ENCODE measurements around the gene SLC7A6.

Gene SLC7A6

GRCh38 chr16:68216240-68216639 lies 48.1 kb upstream of the SLC7A6 start:
- Histone ChIP-seq H4K20me1 (ENCODE audit: insufficient read depth, low read length) (no peaks in the 10 kb centered on the region), H3K9ac (ENCODE audit: low read depth, low read length) (no peak overlapping the region), H3K4me2 (ENCODE audit: insufficient read depth, low read length) (no peak overlapping the region), H3K36me3 (ENCODE audit: insufficient read depth, low read length) (peaks cover 20% of the 10 kb centered on the region; the same call in 1 of the 2 replicates), H3K79me2 (ENCODE audit: insufficient read depth, low read length) (peaks cover 22% of the 10 kb centered on the region; the same call in 1 of the 2 replicates), H2AFZ (ENCODE audit: low read depth, low read length) (no peak overlapping the region), H3K9me3 (ENCODE audit: insufficient read depth, low read length, severe bottlenecking) (no peaks in the 10 kb centered on the region), H3K27me3 (ENCODE audit: insufficient read depth, low read length, poor library complexity) (no peaks in the 10 kb centered on the region), H3K27ac (ENCODE audit: low read length) (no peak overlapping the region), H3K4me3 (ENCODE audit: low read depth in 1 of 2, low read length in 2 of 2) (no peak overlapping the region), H3K4me1 (ENCODE audit: insufficient read depth, low read length) (no peaks in the 10 kb centered on the region)
- DNase-seq (no peak), ATAC-seq (ENCODE audit: insufficient read depth, low read depth) (no peak)
- TF ChIP-seq EZH2 (IDR thresholded peaks at IDR 0.05; ENCODE audit: borderline replicate concordance, low read depth, low read length, severe bottlenecking) (no peak), CTCF (IDR thresholded peaks at IDR 0.05; ENCODE audit: borderline replicate concordance, extremely low read depth, low read length, poor library complexity, severe bottlenecking) (no peak)

GRCh38 chr16:68217506-68217905 lies 46.8 kb upstream of the SLC7A6 start:
- peaks cover 26% of the 10 kb centered on the region; the same call in 1 of the 2 replicates for H3K36me3 ChIP-seq (ENCODE audit: insufficient read depth, low read length)
- no peak overlapping the region for H3K4me2 ChIP-seq (ENCODE audit: insufficient read depth, low read length)
- no peak overlapping the region for H3K4me3 ChIP-seq (ENCODE audit: low read depth in 1 of 2, low read length in 2 of 2)
- no peaks in the 10 kb centered on the region for H3K4me1 ChIP-seq (ENCODE audit: insufficient read depth, low read length)
- peaks cover 17% of the 10 kb centered on the region; the same call in 1 of the 2 replicates for H3K79me2 ChIP-seq (ENCODE audit: insufficient read depth, low read length)
- H4K20me1 ChIP-seq (ENCODE audit: insufficient read depth, low read length), result no peaks in the 10 kb centered on the region
- no peaks in the 10 kb centered on the region for H3K27me3 ChIP-seq (ENCODE audit: insufficient read depth, low read length, poor library complexity)
- no peaks in the 10 kb centered on the region for H3K9me3 ChIP-seq (ENCODE audit: insufficient read depth, low read length, severe bottlenecking)
- no peak for DNase-seq
- H2AFZ ChIP-seq (ENCODE audit: low read depth, low read length), result no peak overlapping the region
- H3K9ac ChIP-seq (ENCODE audit: low read depth, low read length), result no peak overlapping the region
- ATAC-seq (ENCODE audit: insufficient read depth, low read depth), result no peak
- H3K27ac ChIP-seq (ENCODE audit: low read length), result no peak overlapping the region
- TF ChIP-seq CTCF (IDR thresholded peaks at IDR 0.05; ENCODE audit: borderline replicate concordance, extremely low read depth, low read length, poor library complexity, severe bottlenecking) (no peak), EZH2 (IDR thresholded peaks at IDR 0.05; ENCODE audit: borderline replicate concordance, low read depth, low read length, severe bottlenecking) (no peak)

- no peak for DNase-seq
- Histone ChIP-seq H3K4me2 (ENCODE audit: insufficient read depth, low read length) (no peak overlapping the region), H3K27ac (ENCODE audit: low read length) (no peak overlapping the region), H3K27me3 (ENCODE audit: insufficient read depth, low read length, poor library complexity) (no peaks in the 10 kb centered on the region), H3K79me2 (ENCODE audit: insufficient read depth, low read length) (peaks cover 12% of the 10 kb centered on the region; the same call in 1 of the 2 replicates), H3K4me3 (ENCODE audit: low read depth in 1 of 2, low read length in 2 of 2) (no peak overlapping the region), H2AFZ (ENCODE audit: low read depth, low read length) (no peak overlapping the region), H4K20me1 (ENCODE audit: insufficient read depth, low read length) (no peaks in the 10 kb centered on the region), H3K36me3 (ENCODE audit: insufficient read depth, low read length) (peaks cover 26% of the 10 kb centered on the region; the same call in 1 of the 2 replicates), H3K9me3 (ENCODE audit: insufficient read depth, low read length, severe bottlenecking) (no peaks in the 10 kb centered on the region), H3K9ac (ENCODE audit: low read depth, low read length) (no peak overlapping the region), H3K4me1 (ENCODE audit: insufficient read depth, low read length) (no peaks in the 10 kb centered on the region)
- TF ChIP-seq CTCF (IDR thresholded peaks at IDR 0.05; ENCODE audit: borderline replicate concordance, extremely low read depth, low read length, poor library complexity, severe bottlenecking) (no peak), EZH2 (IDR thresholded peaks at IDR 0.05; ENCODE audit: borderline replicate concordance, low read depth, low read length, severe bottlenecking) (no peak)
- ATAC-seq (ENCODE audit: insufficient read depth, low read depth), result no peak
Measured at GRCh38 chr16:68219725-68220351, 44.5 kb upstream of the SLC7A6 start.

All from DND-41 (cell line).